Duodenal mucosa (tissue), 2 donors: Measurements from ENCODE around the gene PRDM5.

Source experiments
- H3K27ac ChIP-seq: one replicate; pipeline ENCODE4 v1.7.0; 2013; ENCODE audit warnings: low read depth, low read length
- H3K27me3 ChIP-seq, 2 donors: one replicate each; pipeline ENCODE4 v1.7.0; 2013; ENCODE audit warnings: low read length in 2 of 2, control low read depth in 1 of 2; ENCODE audit not compliant: insufficient read depth in 2 of 2, control insufficient read depth in 1 of 2
- H3K36me3 ChIP-seq, 2 donors: one replicate each; pipeline ENCODE4 v1.7.0; 2013; ENCODE audit warnings: low read length in 2 of 2, control low read depth in 1 of 2; ENCODE audit not compliant: insufficient read depth in 2 of 2, control insufficient read depth in 1 of 2
- H3K4me1 ChIP-seq, 2 donors: one replicate each; pipeline ENCODE4 v1.7.0; 2013; ENCODE audit warnings: low read length in 2 of 2, control low read depth in 1 of 2; ENCODE audit not compliant: insufficient read depth in 2 of 2, control insufficient read depth in 1 of 2
- H3K4me3 ChIP-seq, 2 donors: one replicate each; pipeline ENCODE4 v1.7.0; 2013; ENCODE audit warnings: low read length in 2 of 2, low read depth in 1 of 2
- H3K9ac ChIP-seq, 2 donors: one replicate each; pipeline ENCODE4 v1.7.0; 2013; ENCODE audit warnings: low read length in 2 of 2, low read depth in 1 of 2
- H3K9me3 ChIP-seq, 2 donors: one replicate each; pipeline ENCODE4 v1.7.0; 2013; ENCODE audit warnings: low read length in 2 of 2, control low read depth in 1 of 2; ENCODE audit not compliant: control insufficient read depth in 1 of 2

Gene PRDM5

DNA sequence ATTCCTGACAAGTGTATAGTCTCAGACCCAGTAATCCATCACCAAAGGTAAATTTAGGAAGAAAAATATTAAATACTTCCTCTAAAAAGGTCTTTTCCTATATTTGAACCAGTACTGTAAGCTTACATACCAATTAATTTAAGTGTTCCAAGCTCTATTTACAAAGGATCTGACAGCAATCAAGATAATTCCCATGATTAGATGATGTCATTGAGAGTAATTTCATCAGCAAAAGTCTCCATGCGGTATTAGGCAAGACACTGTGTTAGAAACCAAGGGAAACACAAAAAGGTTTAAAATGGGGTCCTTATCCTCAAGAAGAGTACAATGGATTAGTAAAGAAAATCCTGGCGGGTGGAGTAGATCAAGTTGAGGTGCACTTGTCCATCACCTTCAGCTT lies 198.5 kb downstream of the PRDM5 start:
- Histone ChIP-seq H3K9me3 (no peaks in the 10 kb centered on the region), H3K27ac (no peak overlapping the region), H3K4me1 (no peaks in the 10 kb centered on the region), H3K27me3 (no peaks in the 10 kb centered on the region), H3K4me3 (no peak overlapping the region), H3K9ac (no peak overlapping the region), H3K36me3 (no peaks in the 10 kb centered on the region)

DNA sequence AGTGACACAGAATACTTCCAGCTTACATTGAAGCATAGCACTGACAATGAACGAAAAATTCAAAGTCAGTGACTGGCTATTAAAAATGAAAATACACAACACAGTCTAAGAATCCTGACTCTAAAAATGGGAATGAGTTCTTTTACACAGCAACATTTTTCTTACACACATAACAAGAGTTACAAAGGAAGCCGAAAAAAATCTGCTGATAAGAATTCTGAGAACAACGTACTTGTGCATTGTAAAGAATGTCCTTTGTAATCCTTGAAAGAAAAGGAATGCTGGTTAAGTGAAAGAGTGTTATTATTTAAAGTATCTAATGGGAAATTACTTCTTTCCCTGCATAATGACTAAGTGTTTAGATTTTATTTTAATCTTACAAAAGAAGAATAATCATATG lies 199.4 kb downstream of the PRDM5 start:
- Histone ChIP-seq H3K4me3 (no peak overlapping the region), H3K9ac (no peak overlapping the region), H3K9me3 (no peaks in the 10 kb centered on the region), H3K27ac (no peak overlapping the region), H3K4me1 (no peaks in the 10 kb centered on the region), H3K27me3 (no peaks in the 10 kb centered on the region), H3K36me3 (no peaks in the 10 kb centered on the region)

DNA sequence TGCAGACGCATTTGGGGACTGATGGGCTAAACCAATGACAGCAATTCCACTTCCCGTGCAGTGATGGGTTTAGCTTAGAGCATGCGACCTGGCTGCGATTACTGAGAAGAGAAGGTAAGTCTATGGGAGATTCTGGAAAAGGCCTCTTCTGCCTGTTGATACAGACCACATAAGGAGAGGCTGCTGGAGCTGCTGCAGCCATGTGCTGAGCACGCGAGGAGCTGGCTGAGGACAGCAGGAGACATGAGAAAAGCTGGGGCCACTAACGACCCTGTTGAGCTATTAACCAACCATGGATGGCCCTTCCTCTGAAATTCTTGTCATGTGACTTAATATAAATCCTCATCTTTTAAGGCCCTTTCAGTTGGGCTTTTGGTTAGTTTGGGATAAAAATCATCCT lies 199.9 kb downstream of the PRDM5 start:
- Histone ChIP-seq H3K36me3 (no peaks in the 10 kb centered on the region), H3K9me3 (no peaks in the 10 kb centered on the region), H3K4me1 (no peaks in the 10 kb centered on the region), H3K27me3 (no peaks in the 10 kb centered on the region), H3K27ac (no peak overlapping the region), H3K9ac (no peak overlapping the region), H3K4me3 (no peak overlapping the region)

DNA sequence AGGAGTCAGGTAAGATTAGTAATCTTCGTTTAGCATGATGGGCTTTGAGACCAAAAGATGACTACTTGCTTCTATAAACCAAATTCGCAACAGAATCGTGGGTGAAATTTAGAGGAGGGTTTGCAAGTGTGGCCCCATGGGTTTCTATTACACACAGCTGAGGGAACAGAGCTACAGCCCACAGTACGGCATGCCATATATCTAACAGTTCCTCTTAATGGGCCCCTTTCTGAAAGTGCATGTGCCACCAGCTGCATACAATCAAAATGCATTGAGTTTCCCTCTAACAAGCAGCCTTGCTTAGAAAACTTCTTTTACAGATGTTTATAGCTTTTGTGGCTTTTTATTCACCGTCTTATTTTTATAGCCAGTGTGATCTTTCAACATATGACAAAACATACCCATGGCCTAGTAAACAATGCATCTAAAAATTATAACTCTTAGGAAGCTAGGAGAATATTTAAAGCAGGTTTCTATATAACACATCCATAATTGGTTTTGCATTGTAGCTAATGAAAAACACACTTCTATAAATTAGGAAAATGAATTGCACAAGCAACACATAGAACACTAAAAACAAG lies 202.1 kb downstream of the PRDM5 start:
- no peak overlapping the region for H3K4me3 ChIP-seq
- no peaks in the 10 kb centered on the region for H3K27me3 ChIP-seq
- H3K27ac ChIP-seq: no peak overlapping the region
- no peaks in the 10 kb centered on the region for H3K36me3 ChIP-seq
- H3K9ac ChIP-seq: no peak overlapping the region
- no peaks in the 10 kb centered on the region for H3K4me1 ChIP-seq
- no peaks in the 10 kb centered on the region for H3K9me3 ChIP-seq

DNA sequence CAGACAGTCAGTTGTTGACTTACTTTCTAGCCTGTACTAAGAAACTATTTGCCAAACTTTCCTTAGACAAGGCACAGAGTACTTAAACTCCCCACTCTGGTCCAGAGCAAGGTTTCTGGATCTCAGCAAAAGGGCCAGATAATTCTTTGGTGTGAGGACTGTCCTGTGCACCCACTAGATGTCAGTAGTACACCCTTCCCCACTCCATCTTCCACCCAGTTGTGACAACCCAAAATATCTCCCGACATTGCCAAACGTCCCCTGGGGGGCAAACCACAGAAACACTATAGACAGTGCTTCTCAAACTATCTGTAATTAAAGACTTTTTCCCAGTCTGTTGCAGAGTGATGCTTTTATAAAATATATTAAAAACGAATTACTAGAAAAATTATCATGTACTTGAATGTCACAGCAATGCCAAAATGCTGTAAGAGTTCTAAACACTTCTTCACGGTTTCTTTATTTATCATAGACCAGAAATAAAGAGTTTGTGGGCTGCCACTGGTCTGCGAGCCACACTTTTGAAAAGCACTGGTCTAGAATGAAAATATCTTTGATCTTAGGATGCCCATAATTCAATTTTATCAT lies 203.5 kb downstream of the PRDM5 start:
- H3K27me3 ChIP-seq: no peaks in the 10 kb centered on the region
- H3K36me3 ChIP-seq: no peaks in the 10 kb centered on the region
- no peaks in the 10 kb centered on the region for H3K9me3 ChIP-seq
- no peak overlapping the region for H3K4me3 ChIP-seq
- no peaks in the 10 kb centered on the region for H3K4me1 ChIP-seq
- H3K9ac ChIP-seq: no peak overlapping the region
- H3K27ac ChIP-seq: no peak overlapping the region

DNA sequence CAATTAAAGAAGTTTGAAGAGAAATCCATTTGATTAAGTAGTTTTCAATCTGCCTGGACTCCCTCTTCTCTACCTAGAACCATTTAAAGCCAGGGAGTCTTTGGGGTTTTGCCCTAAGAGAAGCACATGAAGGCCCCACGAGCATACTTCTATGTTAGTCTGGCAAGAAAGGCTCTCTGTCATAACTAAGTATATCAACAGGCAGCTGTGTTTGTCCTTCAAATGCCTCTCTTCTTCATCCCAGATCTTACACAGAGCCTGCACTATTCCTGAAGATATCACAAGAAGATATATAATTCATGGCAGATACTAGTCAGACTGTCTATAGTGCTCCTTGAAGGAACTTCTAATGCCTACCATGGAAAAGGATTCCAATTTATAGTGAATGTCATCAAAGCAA lies 206.2 kb downstream of the PRDM5 start:
- Histone ChIP-seq H3K27me3 (no peaks in the 10 kb centered on the region), H3K27ac (no peak overlapping the region), H3K9me3 (no peaks in the 10 kb centered on the region), H3K4me3 (no peak overlapping the region), H3K4me1 (no peaks in the 10 kb centered on the region), H3K9ac (no peak overlapping the region), H3K36me3 (no peaks in the 10 kb centered on the region)

DNA sequence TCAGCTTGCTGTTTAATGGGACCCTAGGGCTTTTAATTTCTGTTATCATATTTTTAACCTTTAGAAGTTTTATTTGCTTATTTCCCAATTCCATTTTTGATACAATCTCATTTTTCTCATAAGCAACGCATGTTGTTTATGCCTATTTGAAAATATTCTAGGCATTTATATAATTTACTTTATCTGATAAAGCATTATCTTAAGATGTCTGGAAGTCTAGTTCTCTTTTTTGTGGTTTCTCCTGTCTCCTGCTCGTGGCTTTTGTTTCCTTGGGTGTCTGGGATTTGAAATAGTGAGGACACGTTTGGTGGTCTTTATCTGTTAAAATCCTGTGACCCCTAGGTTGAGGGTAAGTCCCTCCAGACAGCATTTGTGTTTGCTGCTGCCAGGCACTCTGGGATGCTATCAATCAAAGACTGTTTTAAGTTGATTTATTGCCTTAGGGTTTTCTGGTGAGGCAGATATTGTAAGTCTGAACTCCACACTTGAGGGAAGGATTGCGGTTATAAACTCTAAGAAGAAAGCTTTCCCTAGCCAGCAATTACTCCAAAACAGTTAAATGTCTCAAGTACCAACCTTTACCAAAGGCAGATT lies 208.0 kb downstream of the PRDM5 start:
- H3K27ac ChIP-seq: no peak overlapping the region
- no peaks in the 10 kb centered on the region for H3K27me3 ChIP-seq
- no peaks in the 10 kb centered on the region for H3K36me3 ChIP-seq
- no peaks in the 10 kb centered on the region for H3K9me3 ChIP-seq
- H3K4me3 ChIP-seq: no peak overlapping the region
- no peaks in the 10 kb centered on the region for H3K4me1 ChIP-seq
- no peak overlapping the region for H3K9ac ChIP-seq

DNA sequence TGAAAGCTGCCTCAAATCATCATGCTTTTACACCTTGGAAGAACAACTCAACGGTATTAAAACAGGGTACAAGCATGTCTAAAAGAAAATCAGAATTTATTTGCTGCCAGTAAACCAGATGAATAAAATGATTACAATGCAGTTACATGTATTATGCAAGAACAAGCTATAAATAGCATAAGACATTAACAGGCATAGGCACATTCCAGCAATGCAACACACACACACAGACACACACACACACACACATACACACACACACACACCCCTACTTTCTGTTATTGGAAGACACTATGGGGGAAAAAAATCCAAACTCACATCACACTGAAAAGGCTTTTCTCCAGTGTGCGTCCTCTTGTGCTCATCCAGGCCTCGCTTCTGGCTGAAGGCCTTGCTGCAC lies 212.5 kb downstream of the PRDM5 start:
- no peaks in the 10 kb centered on the region for H3K9me3 ChIP-seq
- H3K27me3 ChIP-seq: no peaks in the 10 kb centered on the region
- H3K4me1 ChIP-seq: no peaks in the 10 kb centered on the region
- no peak overlapping the region for H3K4me3 ChIP-seq
- H3K36me3 ChIP-seq: no peaks in the 10 kb centered on the region
- no peak overlapping the region for H3K9ac ChIP-seq
- no peak overlapping the region for H3K27ac ChIP-seq

DNA sequence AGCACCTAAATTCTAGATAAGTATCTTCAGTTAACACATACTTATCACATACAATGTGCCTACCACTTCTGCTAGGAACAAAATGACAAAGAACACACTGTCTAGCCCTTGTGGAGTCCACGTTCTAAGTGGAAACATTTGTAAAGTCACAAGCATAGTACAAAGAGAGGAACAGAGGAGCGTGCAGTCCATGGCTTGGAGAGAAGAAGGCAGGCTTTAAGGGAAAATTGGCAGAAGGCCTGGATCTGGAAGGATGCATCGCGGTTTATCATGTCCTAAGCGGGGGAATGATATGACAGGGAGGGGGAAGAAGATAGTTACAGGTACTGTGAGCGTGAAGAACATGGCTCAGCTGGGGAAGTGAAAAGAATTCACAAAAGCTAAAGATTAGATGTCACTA lies 218.0 kb downstream of the PRDM5 start:
- H3K9me3 ChIP-seq: no peaks in the 10 kb centered on the region

DNA sequence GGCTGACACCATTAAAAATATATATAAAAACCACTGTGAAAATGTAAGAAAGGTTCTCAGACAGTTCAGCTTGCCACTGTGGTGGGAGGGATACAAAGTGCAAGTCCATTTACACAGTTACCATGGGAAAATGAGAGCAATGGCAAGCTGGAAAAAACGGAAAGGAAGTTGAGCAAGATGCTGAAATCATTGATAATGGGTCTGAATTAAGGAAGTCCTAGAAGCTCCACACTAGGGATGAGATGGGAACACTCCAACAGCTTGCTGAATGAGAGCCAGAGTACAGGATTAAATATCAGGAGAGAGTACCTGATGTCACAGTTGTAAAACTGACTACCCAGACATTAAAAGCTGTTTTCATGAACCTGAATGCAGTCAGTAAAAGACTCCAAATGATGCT lies 218.6 kb downstream of the PRDM5 start:
- Histone ChIP-seq H3K27ac (no peak overlapping the region), H3K9ac (no peak overlapping the region), H3K27me3 (no peaks in the 10 kb centered on the region), H3K4me3 (no peak overlapping the region), H3K36me3 (no peaks in the 10 kb centered on the region), H3K4me1 (no peaks in the 10 kb centered on the region), H3K9me3 (no peaks in the 10 kb centered on the region)

More for the DNA sequence above, 218.0 kb downstream of the PRDM5 start:
- Histone ChIP-seq H3K4me1 (no peaks in the 10 kb centered on the region), H3K27ac (no peak overlapping the region), H3K27me3 (no peaks in the 10 kb centered on the region), H3K9ac (no peak overlapping the region), H3K36me3 (no peaks in the 10 kb centered on the region), H3K4me3 (no peak overlapping the region)
